K562 (cell line): ENCODE results near the gene SGIP1.

ENCODE experiments used
- BMI1 ChIP-seq: fragments of 150-350 bp; IDR thresholded peaks from 2 replicates; pipeline ENCODE4 v1.6.1; 2014; ENCODE audit warnings: low read length
- CAMTA2 ChIP-seq: fragments of 250-450 bp; sonication (Bioruptor Pico); conservative IDR thresholded peaks from 2 replicates; pipeline ENCODE4 v1.5.1; 2022
- CEBPB ChIP-seq: fragments of 450-650 bp; IDR thresholded peaks from 2 replicates; pipeline ENCODE4 v1.6.1; 2016; ENCODE audit warnings: missing genetic modification characterization, missing compliant biosample characterization
- EP300 ChIP-seq: IDR thresholded peaks from 2 replicates; pipeline ENCODE4 v1.6.1; 2012; ENCODE audit warnings: low read length, improper control_type of control experiment
- FOS ChIP-seq: IDR thresholded peaks from 3 replicates; pipeline ENCODE4 v1.6.1; 2011; ENCODE audit not compliant: insufficient read length; ENCODE audit errors: extremely low read depth
- HDAC1 ChIP-seq, 2 experiments: fragments of 450-650 bp; IDR thresholded peaks; 2 replicates each; pipeline ENCODE4 v1.6.1; 2016 to 2017; ENCODE audit warnings: inconsistent platforms in 1 of 2, mild to moderate bottlenecking in 1 of 2, moderate library complexity in 1 of 2
- HNRNPUL1 ChIP-seq: fragments of 200-400 bp; formaldehyde crosslinking; IDR thresholded peaks from 2 replicates; pipeline ENCODE4 v1.6.1; 2017; ENCODE audit warnings: low read length
- JUN ChIP-seq, 2 experiments: sonication (generic) in 1 of 2; formaldehyde crosslinking in 1 of 2; IDR thresholded peaks; 2 replicates each; pipeline versions ENCODE4 v1.6.1 to v1.8.0; 2012 to 2022; ENCODE audit warnings: borderline replicate concordance in 2 of 2, mild to moderate bottlenecking in 2 of 2, improper control_type of control experiment in 1 of 2, low read depth in 1 of 2, low read length in 1 of 2, missing genetic modification reagents in 1 of 2
- MNT ChIP-seq, 2 experiments: fragments of 450-650 bp; conservative IDR thresholded peaks; 2 replicates each; pipeline ENCODE4 v1.6.1; 2017; ENCODE audit warnings: mild to moderate bottlenecking in 2 of 2, moderate library complexity in 2 of 2
- MXI1 ChIP-seq: IDR thresholded peaks from 2 replicates; pipeline ENCODE4 v1.6.1; 2011; ENCODE audit warnings: low read depth, mild to moderate bottlenecking, improper control_type of control experiment, low read length
- ZNF639 ChIP-seq, 2 experiments: fragments of 200-800 bp in 1 of 2; sonication (Bioruptor generic) in 1 of 2; sonication (generic) in 1 of 2; formaldehyde crosslinking in 1 of 2; IDR thresholded peaks in 1 of 2; conservative IDR thresholded peaks in 1 of 2; 2 replicates each; pipeline versions ENCODE4 v1.5.0 to v1.6.1; 2016 to 2020; ENCODE audit warnings: missing compliant biosample characterization in 1 of 2, missing genetic modification characterization in 1 of 2, missing genetic modification reagents in 1 of 2
- TF ChIP-seq, protein P1 (sequence below), 2 experiments: fragments of 450-650 bp in 1 of 2; sonication (generic) in 1 of 2; formaldehyde crosslinking in 1 of 2; IDR thresholded peaks; 2 replicates each; pipeline versions ENCODE4 v1.7.1 to v1.9.0; 2016 to 2022; ENCODE audit warnings: inconsistent platforms in 1 of 2, mild to moderate bottlenecking in 1 of 2, missing genetic modification reagents in 1 of 2
- TF ChIP-seq, protein P2 (sequence below), 2 experiments: IDR thresholded peaks in 1 of 2; conservative IDR thresholded peaks in 1 of 2; 2 replicates each; pipeline ENCODE4 v1.6.1; 2016; ENCODE audit warnings: low read depth in 2 of 2, mild to moderate bottlenecking in 1 of 2, missing compliant biosample characterization in 1 of 2, missing genetic modification characterization in 1 of 2, moderate library complexity in 1 of 2

- TF ChIP-seq CEBPB (tag) (no peak), HNRNPUL1 (no peak), EP300 (no peak), FOS (no peak), JUN (IDR thresholded peaks at IDR 0.05; ENCODE audit: borderline replicate concordance, low read depth, low read length) (no peak), JUN (CRISPR knock-in tag; IDR thresholded peaks at IDR 0.05; ENCODE audit: borderline replicate concordance) (no peak), MNT (conservative IDR thresholded peaks at IDR 0.05) (no peak), CAMTA2 (no peak), ZNF639 (CRISPR knock-in tag; conservative IDR thresholded peaks at IDR 0.05 in 1 of 2, IDR thresholded peaks at IDR 0.05 in 1 of 2) (no peak), MXI1 (no peak), HDAC1 (IDR thresholded peaks at IDR 0.05) (no peak), BMI1 (no peak)
- TF ChIP-seq, protein P1, sequence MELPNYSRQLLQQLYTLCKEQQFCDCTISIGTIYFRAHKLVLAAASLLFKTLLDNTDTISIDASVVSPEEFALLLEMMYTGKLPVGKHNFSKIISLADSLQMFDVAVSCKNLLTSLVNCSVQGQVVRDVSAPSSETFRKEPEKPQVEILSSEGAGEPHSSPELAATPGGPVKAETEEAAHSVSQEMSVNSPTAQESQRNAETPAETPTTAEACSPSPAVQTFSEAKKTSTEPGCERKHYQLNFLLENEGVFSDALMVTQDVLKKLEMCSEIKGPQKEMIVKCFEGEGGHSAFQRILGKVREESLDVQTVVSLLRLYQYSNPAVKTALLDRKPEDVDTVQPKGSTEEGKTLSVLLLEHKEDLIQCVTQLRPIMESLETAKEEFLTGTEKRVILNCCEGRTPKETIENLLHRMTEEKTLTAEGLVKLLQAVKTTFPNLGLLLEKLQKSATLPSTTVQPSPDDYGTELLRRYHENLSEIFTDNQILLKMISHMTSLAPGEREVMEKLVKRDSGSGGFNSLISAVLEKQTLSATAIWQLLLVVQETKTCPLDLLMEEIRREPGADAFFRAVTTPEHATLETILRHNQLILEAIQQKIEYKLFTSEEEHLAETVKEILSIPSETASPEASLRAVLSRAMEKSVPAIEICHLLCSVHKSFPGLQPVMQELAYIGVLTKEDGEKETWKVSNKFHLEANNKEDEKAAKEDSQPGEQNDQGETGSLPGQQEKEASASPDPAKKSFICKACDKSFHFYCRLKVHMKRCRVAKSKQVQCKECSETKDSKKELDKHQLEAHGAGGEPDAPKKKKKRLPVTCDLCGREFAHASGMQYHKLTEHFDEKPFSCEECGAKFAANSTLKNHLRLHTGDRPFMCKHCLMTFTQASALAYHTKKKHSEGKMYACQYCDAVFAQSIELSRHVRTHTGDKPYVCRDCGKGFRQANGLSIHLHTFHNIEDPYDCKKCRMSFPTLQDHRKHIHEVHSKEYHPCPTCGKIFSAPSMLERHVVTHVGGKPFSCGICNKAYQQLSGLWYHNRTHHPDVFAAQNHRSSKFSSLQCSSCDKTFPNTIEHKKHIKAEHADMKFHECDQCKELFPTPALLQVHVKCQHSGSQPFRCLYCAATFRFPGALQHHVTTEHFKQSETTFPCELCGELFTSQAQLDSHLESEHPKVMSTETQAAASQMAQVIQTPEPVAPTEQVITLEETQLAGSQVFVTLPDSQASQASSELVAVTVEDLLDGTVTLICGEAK (IDR thresholded peaks at IDR 0.05) = no peak
- TF ChIP-seq, protein P1 (CRISPR knock-in tag; IDR thresholded peaks at IDR 0.05) = no peak
- TF ChIP-seq, protein P2, sequence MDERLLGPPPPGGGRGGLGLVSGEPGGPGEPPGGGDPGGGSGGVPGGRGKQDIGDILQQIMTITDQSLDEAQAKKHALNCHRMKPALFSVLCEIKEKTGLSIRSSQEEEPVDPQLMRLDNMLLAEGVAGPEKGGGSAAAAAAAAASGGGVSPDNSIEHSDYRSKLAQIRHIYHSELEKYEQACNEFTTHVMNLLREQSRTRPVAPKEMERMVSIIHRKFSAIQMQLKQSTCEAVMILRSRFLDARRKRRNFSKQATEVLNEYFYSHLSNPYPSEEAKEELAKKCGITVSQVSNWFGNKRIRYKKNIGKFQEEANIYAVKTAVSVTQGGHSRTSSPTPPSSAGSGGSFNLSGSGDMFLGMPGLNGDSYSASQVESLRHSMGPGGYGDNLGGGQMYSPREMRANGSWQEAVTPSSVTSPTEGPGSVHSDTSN (CRISPR knock-in tag; IDR thresholded peaks at IDR 0.05; ENCODE audit: low read depth) = no peak
- TF ChIP-seq, protein P2 (tag; conservative IDR thresholded peaks at IDR 0.05; ENCODE audit: low read depth) = no peak
Measured at GRCh38 chr1:66626261-66626660, 92.3 kb downstream of the SGIP1 start.
